Forelimb muscle (tissue), 1 donor: Measurements from ENCODE around the gene UCKL1. TPM values are rescaled to one million over a fixed set of nuclear protein-coding genes. Genes with fewer than 3 reads are reported as not detected.
"Not testable (repeated sequence)": the region's sequence is repeated elsewhere in the genome, so short reads cannot be mapped to it uniquely, and the experiment has no call there.

Experiments
- DNase-seq: peaks from one replicate; pipeline ENCODE4 v3.0.0-alpha.2; 2013; ENCODE audit warnings: low read depth
- polyA plus RNA-seq: library from polyadenylated mRNA; unstranded; fragments of 120-200 nt; gene quantifications from one replicate; pipeline ENCODE4 v1.2.1, GENCODE V29; 2013; ENCODE audit not compliant: insufficient read length

The UCKL1 gene
- polyA plus RNA-seq, 1 donor: 48.5 TPM

GRCh38 chr20:63943808-63944077 is 12.5 kb downstream of the UCKL1 start:
- DNase-seq: no peak

- DNase-seq: no peak
Measured at GRCh38 chr20:63942969-63943807, 13.0 kb downstream of the UCKL1 start.

- no peak for DNase-seq
Measured at GRCh38 chr20:63942250-63942951, 13.8 kb downstream of the UCKL1 start.

- no peak for DNase-seq
Measured at GRCh38 chr20:63941282-63942081, 14.7 kb downstream of the UCKL1 start.

GRCh38 chr20:63940472-63941266 is 15.5 kb downstream of the UCKL1 start:
- no peak for DNase-seq

GRCh38 chr20:63940071-63940471 is 16.1 kb downstream of the UCKL1 start:
- DNase-seq: no peak

GRCh38 chr20:63939061-63939935 is 16.9 kb downstream of the UCKL1 start:
- DNase-seq: no peak

GRCh38 chr20:63937596-63937995 is 18.6 kb downstream of the UCKL1 start:
- DNase-seq: no peak

GRCh38 chr20:63935447-63935846 is 20.8 kb downstream of the UCKL1 start:
- no peak for DNase-seq

GRCh38 chr20:63934271-63935068 is 21.7 kb downstream of the UCKL1 start:
- DNase-seq: no peak

GRCh38 chr20:63933646-63934045 is 22.6 kb downstream of the UCKL1 start:
- DNase-seq: no peak

- DNase-seq: no peak
Measured at GRCh38 chr20:63932606-63933160, 23.5 kb downstream of the UCKL1 start.

GRCh38 chr20:63931735-63932134 is 24.5 kb downstream of the UCKL1 start:
- DNase-seq: no peak

GRCh38 chr20:63930971-63931553 is 25.2 kb downstream of the UCKL1 start:
- DNase-seq: no peak

- DNase-seq: not testable (repeated sequence)
Measured at GRCh38 chr20:63929473-63929883, 26.7 kb downstream of the UCKL1 start.

GRCh38 chr20:63929071-63929470 is 27.1 kb downstream of the UCKL1 start:
- DNase-seq: no peak

- no peak for DNase-seq
Measured at GRCh38 chr20:63926298-63926697, 29.9 kb downstream of the UCKL1 start.

GRCh38 chr20:63924241-63924640 is 32.0 kb downstream of the UCKL1 start:
- DNase-seq: no peak

GRCh38 chr20:63923651-63924050 is 32.6 kb downstream of the UCKL1 start:
- no peak for DNase-seq
